GM19099 (cell line): Measurements from ENCODE around the gene C1orf174.

Experiments
- POLR2A ChIP-seq: IDR thresholded peaks from 3 replicates; pipeline ENCODE4 v1.6.1; 2011; ENCODE audit warnings: low read depth; ENCODE audit not compliant: insufficient read length; ENCODE audit errors: extremely low read depth

Gene C1orf174

DNA sequence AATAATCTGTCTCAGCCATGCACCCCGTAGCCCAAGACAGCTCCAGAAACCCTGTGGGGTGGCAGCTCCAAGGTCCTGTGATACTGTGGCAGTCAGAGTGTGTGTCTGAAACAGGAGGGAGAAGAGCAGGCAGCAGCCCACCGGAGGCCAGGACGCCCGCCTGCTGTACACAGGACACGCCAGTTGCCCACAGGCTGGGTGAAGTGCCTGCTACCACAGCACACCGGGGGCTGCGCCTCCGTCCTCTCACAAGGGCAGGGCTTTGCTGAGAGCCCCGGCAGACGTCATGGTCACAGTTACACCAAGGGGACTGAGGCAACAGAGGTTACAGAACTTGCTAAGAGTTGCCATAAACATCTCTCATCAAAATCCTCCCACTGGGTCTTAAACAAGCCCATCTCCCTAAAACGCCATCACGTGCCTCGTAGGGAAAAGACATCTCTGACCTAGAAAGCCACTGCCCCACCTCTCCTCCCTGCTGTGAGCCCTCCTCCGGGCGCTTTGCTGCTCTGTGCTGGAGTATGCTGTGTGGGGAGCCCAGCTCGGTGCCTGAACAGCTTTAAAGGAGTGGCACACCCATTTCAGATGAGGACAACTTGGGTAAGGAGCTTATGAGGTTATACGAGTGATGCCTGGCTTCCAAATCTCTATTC, 5.3 kb downstream of the C1orf174 start:
- TF ChIP-seq POLR2A: no peak

DNA sequence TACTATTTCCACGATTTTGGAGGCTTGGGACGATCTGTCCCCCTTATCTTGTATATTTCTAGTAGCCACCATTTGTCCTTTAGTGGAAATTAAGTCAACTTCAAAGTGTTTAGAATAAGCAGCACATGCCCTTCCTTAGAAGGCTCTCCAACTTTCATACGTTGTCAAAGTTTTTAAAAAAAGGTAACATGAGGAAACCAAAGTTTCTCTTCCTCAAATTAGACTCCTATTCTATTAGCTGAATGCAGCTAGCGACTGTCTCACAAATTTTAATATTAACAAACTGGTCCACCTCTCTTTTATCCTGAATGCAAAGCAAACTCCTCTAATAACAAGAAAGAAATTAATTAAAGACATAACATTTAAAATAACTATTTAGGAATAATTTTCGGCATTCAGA, 6.9 kb downstream of the C1orf174 start:
- TF ChIP-seq POLR2A: no peak

DNA sequence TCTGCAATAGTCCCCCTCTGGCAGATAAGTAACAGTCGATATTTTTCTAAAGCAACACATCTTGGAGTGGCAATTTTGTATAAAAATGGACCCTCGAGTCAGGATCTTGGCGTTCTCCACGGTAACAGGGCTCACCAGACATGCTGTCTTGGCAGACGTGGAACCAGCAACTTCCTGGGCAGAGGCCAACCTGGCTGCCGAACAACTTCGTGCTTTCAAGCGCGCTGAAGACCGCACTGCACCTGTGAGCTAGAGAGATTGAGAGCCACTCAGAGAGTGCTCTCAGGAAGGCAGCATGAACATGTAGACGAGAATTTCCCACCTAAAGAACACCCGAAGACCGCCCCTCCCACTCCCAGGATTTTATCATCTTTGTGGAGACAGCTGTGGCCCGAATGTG, 7.3 kb downstream of the C1orf174 start:
- no peak for TF ChIP-seq POLR2A

DNA sequence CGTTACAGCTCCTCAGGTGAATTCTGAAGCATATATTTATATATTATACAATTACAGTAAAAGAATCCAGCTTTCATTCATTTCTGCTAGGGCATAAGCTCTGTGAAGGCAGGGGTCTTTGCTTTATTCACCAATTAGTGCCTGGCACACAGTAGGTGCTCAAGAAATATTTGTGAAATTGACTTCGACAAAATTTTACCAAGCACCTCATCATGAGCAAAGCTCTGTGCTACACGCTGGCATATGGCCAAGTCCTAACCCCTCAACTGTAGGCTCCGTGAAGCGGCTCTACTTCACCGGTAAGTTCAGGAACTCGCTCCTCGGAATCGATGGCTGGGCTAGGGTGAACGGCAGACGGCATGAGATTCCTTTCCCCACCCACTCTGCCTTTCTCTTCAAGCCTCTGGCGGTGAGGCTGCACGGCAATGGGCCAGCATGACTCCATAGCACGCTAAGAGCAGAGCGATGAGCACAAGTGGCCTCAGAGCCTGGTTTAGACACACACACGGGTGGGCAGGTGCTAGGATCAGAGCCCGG, 8.7 kb downstream of the C1orf174 start:
- no peak for TF ChIP-seq POLR2A

DNA sequence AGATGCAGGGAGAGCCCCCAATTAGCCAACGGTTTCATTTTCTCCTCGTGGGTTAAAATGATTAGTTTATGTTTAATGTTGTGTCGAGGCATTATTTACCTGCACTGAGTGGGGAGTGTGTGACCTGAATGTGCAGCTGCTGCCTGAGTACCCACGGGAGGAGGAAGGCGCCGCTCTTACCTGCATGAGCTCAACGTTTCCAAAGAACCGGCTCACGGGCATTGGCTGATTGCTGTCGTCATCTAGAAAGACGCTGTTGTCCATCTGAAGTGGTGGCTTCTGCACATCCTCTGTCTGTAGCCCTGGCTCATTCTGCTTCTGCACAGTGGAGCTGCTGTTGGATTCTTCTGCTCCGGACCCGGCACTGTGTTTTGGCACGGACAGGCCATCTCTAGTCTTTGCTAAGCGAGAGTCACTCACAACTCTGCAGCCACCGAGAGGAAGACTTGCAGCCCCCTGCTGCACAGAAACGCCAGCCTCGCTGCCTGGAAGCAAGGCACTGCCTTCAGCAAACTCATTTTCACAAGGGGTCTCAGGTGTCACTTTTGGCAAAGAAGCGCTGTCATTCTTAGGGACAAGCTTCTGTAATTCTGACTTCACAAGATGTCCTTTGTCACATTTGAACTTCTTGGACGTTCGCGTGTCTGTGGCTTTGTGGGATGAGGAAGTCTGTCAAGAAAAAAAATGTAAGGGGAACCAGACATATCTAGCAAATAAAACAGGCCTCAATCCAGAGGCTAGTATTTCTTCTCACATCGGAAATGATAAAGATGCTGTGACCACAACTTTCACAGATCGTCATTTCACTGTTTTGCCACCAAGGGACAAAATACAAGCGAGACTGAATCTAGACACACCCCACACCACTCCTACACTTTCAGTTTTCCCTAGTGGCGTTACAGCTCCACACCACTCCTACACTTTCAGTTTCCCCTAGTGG, 9.4 kb downstream of the C1orf174 start:
- TF ChIP-seq POLR2A: no peak

DNA sequence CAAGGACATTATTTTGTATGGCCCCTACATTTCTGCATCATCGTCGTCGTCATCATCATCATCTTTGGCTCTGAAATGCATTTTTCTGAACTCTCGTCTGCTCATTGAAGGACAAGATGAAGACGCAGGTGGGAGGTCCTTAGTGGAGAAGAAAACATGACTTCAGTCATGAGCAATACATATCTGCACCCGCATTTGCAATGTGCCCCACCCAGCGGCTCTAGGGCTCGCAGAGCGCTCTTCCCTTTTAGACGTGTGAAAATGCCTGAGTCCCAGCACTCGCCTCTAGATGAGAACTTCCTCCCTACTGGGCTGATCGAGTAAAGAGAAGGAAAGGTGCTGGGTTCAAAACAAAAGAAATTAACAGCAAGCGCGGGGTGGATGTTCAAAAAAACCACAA, 10.1 kb downstream of the C1orf174 start:
- TF ChIP-seq POLR2A: no peak

DNA sequence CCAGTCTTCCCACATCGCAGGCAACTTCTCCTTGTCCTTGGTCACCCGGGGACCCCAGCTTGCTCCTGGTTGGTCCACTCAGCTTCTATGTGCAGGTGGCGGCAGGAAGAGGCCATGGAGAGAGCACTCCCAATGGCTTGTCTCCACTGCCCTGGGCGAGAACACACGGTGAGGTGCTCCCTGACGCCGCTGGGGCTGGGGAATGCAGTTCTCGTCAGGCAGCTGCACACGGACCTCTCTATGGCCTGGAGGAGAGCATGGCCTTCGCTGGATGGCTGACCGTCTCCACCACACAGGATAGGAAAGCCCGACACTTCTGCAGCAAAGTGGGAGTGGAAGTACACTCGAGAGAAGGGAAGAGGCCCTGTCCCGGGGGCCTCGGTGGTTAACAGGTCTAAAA, 11.8 kb downstream of the C1orf174 start:
- no peak for TF ChIP-seq POLR2A

DNA sequence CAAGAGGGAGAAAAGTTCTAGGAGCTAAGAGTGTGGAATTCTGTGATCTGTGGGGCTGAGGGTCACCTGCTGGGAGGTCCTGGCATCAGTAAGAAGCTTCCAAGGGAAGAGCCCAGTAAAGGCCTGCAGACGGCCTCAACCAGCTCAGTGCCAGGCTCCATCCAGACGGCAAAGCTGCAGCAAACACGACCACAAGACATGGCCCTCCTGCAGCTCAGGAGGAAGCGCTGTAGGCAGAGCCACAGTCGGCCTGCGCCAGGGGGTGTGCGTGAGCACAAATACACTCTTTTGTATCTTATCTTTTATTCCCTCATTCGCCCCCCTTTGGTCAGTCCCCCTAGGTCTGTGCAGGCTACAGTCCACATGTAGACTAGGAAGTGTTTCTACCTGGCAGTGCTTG, 13.4 kb downstream of the C1orf174 start:
- no peak for TF ChIP-seq POLR2A

DNA sequence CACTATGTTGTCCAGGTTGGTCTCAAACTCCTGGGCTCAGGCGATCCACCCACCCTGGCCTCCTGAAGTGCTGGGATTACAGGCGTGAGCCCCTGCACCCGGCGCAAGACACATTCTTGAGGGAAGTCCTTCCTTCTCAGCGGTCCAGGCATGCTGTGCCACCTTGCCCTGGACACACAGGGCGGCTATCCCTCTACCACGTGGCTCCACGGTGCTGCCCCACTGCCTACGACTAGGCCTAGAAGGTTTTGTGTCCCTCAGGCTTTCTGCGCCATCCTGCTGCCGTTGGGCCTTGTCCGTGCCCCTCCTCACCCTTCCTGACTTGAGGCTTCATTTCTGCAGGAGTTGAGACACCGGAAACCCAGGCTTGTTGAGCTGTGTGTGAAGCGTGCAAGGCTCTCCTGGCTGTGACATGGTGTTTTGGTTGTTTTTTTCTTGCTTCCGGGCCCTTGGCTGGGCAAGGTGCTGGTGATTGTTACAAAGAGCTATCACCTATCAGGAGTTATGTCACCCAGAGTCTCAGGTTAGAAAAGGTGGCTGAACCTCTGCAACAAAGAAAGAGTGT, 13.9 kb downstream of the C1orf174 start:
- TF ChIP-seq POLR2A: no peak

DNA sequence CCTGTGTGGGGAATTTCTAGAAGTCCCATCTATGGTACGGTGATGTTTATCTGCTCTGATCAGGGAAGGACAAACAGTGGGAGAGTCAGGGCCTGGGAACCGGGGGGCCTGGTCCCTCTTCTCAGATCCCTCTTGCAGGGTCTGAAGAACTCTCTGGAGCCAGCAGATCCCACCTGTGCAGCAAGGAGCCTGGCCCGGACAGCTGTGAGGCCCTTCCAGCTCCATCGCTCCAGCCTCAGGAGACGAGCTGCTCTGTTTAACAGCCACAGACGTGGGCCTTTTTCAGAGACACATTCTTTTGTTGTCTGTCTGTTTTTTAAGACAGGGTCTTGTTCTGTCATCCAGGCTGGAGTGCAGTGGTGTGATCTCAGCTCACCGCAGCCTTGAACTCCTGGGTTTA, 14.5 kb downstream of the C1orf174 start:
- no peak for TF ChIP-seq POLR2A

DNA sequence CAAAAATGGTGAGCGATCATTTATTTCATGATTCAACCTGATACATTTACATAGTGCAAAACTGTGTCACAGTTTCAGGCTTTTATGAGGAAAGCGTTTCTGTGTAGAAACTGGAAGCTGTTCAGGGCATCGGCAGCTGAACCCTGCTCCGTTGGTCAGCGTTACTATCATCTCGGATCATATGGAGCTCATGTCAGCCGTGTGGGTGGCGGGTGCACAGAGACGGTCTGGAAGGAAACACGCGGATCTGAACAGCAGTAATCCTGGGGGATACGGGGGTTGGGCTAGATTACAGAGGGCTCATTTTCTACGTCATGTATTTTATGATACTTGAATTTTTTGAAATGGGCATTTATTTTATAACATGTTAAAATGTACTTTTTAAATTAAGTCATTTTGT, 15.1 kb downstream of the C1orf174 start:
- no peak for TF ChIP-seq POLR2A

DNA sequence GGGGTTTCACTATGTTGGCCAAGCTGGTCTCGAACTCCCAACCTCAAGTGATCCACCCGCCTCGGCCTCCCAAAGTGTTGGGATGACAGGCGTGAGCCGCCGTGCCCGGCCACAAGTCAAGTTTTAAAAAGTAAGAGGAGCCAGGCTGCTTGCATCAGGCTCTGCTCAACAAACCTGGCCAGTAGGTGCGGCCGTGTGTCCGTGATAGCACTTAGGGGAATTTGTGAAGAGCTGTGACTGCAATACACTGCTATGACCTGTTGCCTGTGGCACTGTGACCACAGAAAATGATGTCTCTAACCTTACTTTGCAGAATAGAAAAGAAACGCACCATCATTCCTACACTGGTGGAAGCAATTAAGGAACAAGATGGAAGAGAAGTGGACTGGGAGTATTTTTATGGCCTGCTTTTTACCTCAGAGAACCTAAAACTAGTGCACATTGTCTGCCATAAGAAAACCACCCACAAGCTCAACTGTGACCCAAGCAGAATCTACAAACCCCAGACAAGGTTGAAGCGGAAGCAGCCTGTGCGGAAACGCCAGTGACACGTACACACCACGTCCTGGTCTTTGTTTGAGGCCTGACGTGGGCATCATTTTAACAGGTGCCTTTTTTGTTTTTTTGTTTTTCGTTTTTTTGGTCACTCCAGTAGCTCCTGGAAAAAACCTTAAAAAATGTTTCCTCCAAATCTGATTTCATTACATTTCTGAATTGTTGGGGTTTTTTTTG, 16.7 kb downstream of the C1orf174 start:
- TF ChIP-seq POLR2A: no peak

DNA sequence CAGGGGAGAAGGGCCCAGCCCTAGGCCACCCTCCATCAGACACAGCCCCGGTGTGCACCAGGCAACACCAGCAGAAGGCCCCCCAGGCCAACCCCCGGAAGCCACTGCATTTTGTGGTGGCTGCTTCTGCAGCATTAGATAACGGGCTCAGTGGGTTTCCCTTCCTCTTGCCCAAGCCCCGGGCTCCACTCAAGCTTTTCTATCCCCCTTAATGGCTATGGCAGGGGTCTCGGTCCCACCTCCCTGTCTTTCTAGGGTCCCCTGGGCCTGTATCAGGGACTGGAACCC, 18.9 kb downstream of the C1orf174 start:
- no peak for TF ChIP-seq POLR2A

DNA sequence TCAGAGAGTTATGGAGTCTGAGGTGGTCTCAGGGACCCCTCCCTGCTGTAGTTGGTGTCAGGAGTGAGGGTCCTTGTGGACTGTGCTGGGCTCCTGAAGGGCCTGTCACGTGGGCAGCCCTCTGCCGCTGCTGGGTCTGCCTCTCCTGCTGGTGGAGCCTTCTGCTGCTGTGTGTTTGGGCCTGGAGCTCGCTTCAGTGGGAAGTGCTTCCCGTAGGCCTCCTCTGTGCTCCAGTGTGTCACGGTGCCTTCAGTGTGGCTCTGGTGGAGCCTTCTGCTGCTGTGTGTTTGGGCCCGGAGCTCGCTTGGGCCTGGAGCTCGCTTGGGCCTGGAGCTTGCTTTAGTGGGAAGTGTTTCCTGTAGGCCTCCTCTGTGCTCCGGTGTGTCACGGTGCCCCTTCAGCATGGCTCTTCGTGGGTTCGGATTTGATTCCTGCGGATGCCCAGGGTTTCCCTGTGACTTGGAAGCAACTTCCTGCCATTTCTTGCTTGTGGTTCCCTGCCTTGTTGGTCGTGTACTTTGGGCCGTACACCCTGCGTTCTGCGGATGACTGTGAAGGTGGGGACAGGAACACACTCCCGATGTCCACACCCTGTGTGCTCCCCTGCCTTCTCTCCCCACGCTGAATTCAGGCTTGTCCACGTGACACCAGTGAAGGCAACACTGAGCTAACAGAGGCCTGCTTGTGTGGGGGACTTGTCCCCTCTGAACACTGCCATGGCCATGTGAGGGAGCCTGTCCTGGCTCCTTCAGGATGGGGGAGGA, 19.5 kb downstream of the C1orf174 start:
- TF ChIP-seq POLR2A: no peak
